ENCODE measurements around the gene NFU1. TPM values are rescaled to one million over a fixed set of nuclear protein-coding genes. Genes with fewer than 3 reads are reported as not detected.
"Not testable (repeated sequence)": the region's sequence is repeated elsewhere in the genome, so short reads cannot be mapped to it uniquely, and the experiment has no call there.

The NFU1 gene
- total RNA-seq, 2 donors from 2014 or later = 40.0 to 61.2 TPM

- Mint-ChIP-seq H3K36me3 (ENCODE audit: insufficient read depth in 2 of 2) (peaks cover 4 to 24% of the 10 kb centered on the region in 2 donors), H3K9me3 (no peaks in the 10 kb centered on the region), H3K4me3 (no peak overlapping the region), H3K4me1 (ENCODE audit: low read depth) (peaks cover 22% of the 10 kb centered on the region), H3K27me3 (ENCODE audit: low read depth) (no peaks in the 10 kb centered on the region), H3K27ac (no peak overlapping the region)
- ATAC-seq (replicated peaks in 1 of 2) (no peak), DNase-seq (no peak)
Measured at GRCh38 chr2:69464575-69464974, 27.3 kb upstream of the NFU1 start.

DNA sequence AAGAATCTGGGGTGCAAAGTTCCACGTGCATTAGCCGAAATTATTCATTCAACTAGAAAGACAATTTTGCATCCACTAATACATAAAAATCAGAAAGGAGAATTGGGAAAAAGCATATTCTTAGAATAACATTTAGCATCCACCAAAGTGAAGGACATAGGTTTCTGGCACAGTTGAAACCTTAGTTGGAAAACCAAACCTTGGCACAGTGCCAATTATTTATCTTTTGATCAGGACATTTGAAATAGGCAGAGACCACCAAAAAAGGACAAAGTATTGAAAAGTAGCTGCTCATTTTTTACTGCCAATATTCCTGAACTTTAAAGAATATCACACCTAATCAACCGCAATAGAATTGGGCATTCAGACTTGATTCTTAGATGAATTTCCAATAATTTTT lies 25.5 kb upstream of the NFU1 start:
- peaks cover 21% of the 10 kb centered on the region for H3K4me1 Mint-ChIP-seq (ENCODE audit: low read depth)
- H3K27ac Mint-ChIP-seq = no peak overlapping the region
- H3K27me3 Mint-ChIP-seq (ENCODE audit: low read depth) = no peaks in the 10 kb centered on the region
- no peak overlapping the region for H3K4me3 Mint-ChIP-seq
- peaks cover 4 to 21% of the 10 kb centered on the region in 2 donors for H3K36me3 Mint-ChIP-seq (ENCODE audit: insufficient read depth in 2 of 2)
- DNase-seq (no peak), ATAC-seq (replicated peaks in 1 of 2) (no peak)
- no peaks in the 10 kb centered on the region for H3K9me3 Mint-ChIP-seq

DNA sequence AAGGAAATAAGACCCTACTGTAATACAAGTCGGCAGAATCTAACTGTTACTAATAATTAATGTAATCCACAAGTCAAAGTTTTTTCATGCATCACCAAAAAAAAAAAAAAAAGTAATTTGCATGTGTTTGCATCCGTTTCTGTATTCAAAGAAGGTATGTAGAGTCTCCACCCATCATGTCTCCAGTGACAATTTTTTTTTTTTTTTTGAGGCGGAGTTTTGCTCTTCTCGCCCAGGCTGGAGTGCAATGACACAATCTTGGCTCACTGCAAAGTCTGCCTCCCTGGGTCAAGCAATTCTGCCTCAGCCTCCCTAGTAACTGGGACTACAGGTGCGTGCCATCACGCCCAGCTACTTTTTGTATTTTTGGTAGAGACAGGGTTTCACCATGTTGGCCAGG lies 24.2 kb upstream of the NFU1 start:
- no peak overlapping the region for H3K27ac Mint-ChIP-seq
- no peak for DNase-seq
- no peak for ATAC-seq (replicated peaks in 1 of 2)
- peaks cover 4 to 20% of the 10 kb centered on the region in 2 donors for H3K36me3 Mint-ChIP-seq (ENCODE audit: insufficient read depth in 2 of 2)
- peaks cover 8% of the 10 kb centered on the region for H3K4me1 Mint-ChIP-seq (ENCODE audit: low read depth)
- no peaks in the 10 kb centered on the region for H3K27me3 Mint-ChIP-seq (ENCODE audit: low read depth)
- H3K9me3 Mint-ChIP-seq = no peaks in the 10 kb centered on the region
- H3K4me3 Mint-ChIP-seq = no peak overlapping the region

GRCh38 chr2:69459936-69460335 lies 22.7 kb upstream of the NFU1 start:
- Mint-ChIP-seq H3K4me3 (no peak overlapping the region), H3K4me1 (ENCODE audit: low read depth) (peaks cover 9% of the 10 kb centered on the region), H3K27ac (no peak overlapping the region), H3K9me3 (no peaks in the 10 kb centered on the region), H3K27me3 (ENCODE audit: low read depth) (no peaks in the 10 kb centered on the region), H3K36me3 (ENCODE audit: insufficient read depth in 2 of 2) (peaks cover 4 to 10% of the 10 kb centered on the region in 2 donors)
- ATAC-seq (replicated peaks in 1 of 2) (no peak), DNase-seq (no peak)

GRCh38 chr2:69456950-69457445 lies 19.8 kb upstream of the NFU1 start:
- ATAC-seq (replicated peaks in 1 of 2) (no peak), DNase-seq (no peak)
- H3K27me3 Mint-ChIP-seq (ENCODE audit: low read depth) = no peaks in the 10 kb centered on the region
- H3K4me1 Mint-ChIP-seq (ENCODE audit: low read depth) = peaks cover 34% of the 10 kb centered on the region
- H3K36me3 Mint-ChIP-seq (ENCODE audit: insufficient read depth in 2 of 2) = peaks cover 3 to 5% of the 10 kb centered on the region in 2 donors
- no peak overlapping the region for H3K27ac Mint-ChIP-seq
- no peaks in the 10 kb centered on the region for H3K9me3 Mint-ChIP-seq
- no peak overlapping the region for H3K4me3 Mint-ChIP-seq

DNA sequence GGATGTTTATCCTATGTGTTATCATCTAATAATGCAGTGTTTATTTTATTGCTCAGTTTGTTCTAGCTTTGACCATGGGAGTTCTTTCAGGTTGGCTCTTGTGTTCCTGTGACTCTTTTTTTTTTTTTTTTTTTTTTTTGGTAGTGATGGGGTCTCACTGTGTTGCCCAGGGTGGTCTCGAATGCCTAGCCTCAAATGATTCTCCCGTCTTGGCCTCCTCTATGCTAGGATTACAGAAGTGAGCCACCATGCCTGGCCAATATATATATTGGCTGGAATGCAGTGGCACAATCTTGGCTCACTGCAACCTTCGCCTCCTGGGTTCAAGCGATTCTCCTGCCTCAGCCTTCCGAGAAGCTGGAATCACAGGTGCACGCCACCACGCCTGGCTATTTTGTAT lies 18.9 kb upstream of the NFU1 start:
- peaks cover 34% of the 10 kb centered on the region for H3K4me1 Mint-ChIP-seq (ENCODE audit: low read depth)
- peaks cover 2 to 3% of the 10 kb centered on the region in 2 donors for H3K36me3 Mint-ChIP-seq (ENCODE audit: insufficient read depth in 2 of 2)
- no peak overlapping the region for H3K4me3 Mint-ChIP-seq
- no peaks in the 10 kb centered on the region for H3K9me3 Mint-ChIP-seq
- H3K27me3 Mint-ChIP-seq (ENCODE audit: low read depth) = no peaks in the 10 kb centered on the region
- H3K27ac Mint-ChIP-seq = no peak overlapping the region
- ATAC-seq (replicated peaks in 1 of 2) (no peak), DNase-seq (no peak)

DNA sequence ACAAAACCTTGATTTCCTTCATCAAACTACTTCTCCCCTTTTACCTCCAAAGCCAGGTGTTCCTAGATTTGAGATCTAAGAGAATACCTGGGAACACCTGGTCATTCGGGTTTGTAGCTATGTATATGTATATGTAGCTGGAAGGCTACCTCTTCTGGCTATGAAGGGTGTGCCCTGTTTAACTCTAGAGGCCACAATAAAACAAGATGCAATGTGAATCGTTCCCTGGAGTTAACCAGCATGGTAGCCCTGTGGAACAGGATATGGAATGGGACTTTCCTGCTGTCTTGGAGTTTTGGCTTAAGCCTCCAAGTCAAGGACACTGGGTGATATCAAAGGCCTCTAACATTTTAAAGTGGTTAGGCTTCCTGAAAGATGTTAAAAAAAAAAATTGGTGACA lies 17.7 kb upstream of the NFU1 start:
- no peak for DNase-seq
- Mint-ChIP-seq H3K4me1 (ENCODE audit: low read depth) (peaks cover 34% of the 10 kb centered on the region), H3K4me3 (no peak overlapping the region), H3K27me3 (ENCODE audit: low read depth) (no peaks in the 10 kb centered on the region), H3K9me3 (no peaks in the 10 kb centered on the region), H3K36me3 (ENCODE audit: insufficient read depth in 2 of 2) (peaks cover 0 to 1% of the 10 kb centered on the region in 2 donors), H3K27ac (no peak overlapping the region)
- no peak for ATAC-seq (replicated peaks in 1 of 2)

GRCh38 chr2:69453475-69454129 lies 16.4 kb upstream of the NFU1 start:
- Mint-ChIP-seq H3K36me3 (ENCODE audit: insufficient read depth in 2 of 2) (no peaks in the 10 kb centered on the region), H3K9me3 (no peaks in the 10 kb centered on the region), H3K27ac (peak overlapping the region; percentile 1), H3K27me3 (ENCODE audit: low read depth) (no peaks in the 10 kb centered on the region), H3K4me3 (peak overlapping the region; percentile 37 to 60), H3K4me1 (ENCODE audit: low read depth) (peaks cover 34% of the 10 kb centered on the region)
- DNase-seq (peak; percentile 46 to 48), ATAC-seq (replicated peaks in 1 of 2) (peak; percentile 93 to 94)

GRCh38 chr2:69452687-69453086 lies 15.5 kb upstream of the NFU1 start:
- ATAC-seq (replicated peaks in 1 of 2) (no peak), DNase-seq (no peak)
- Mint-ChIP-seq H3K4me3 (peak overlapping the region in 1 of 2 donors; percentile 37), H3K4me1 (ENCODE audit: low read depth) (peaks cover 34% of the 10 kb centered on the region), H3K36me3 (ENCODE audit: insufficient read depth in 2 of 2) (peaks cover 0 to 2% of the 10 kb centered on the region in 2 donors), H3K27me3 (ENCODE audit: low read depth) (no peaks in the 10 kb centered on the region), H3K9me3 (no peaks in the 10 kb centered on the region), H3K27ac (no peak overlapping the region)

GRCh38 chr2:69450735-69451416 lies 13.6 kb upstream of the NFU1 start:
- Mint-ChIP-seq H3K4me3 (no peak overlapping the region), H3K27ac (no peak overlapping the region), H3K27me3 (ENCODE audit: low read depth) (no peaks in the 10 kb centered on the region), H3K4me1 (ENCODE audit: low read depth) (peaks cover 34% of the 10 kb centered on the region), H3K36me3 (ENCODE audit: insufficient read depth in 2 of 2) (peaks cover 0 to 2% of the 10 kb centered on the region in 2 donors), H3K9me3 (no peaks in the 10 kb centered on the region)
- DNase-seq (no peak), ATAC-seq (replicated peaks in 1 of 2) (no peak)

- H3K36me3 Mint-ChIP-seq (ENCODE audit: insufficient read depth in 2 of 2) = peaks cover 0 to 2% of the 10 kb centered on the region in 2 donors
- H3K27me3 Mint-ChIP-seq (ENCODE audit: low read depth) = no peaks in the 10 kb centered on the region
- ATAC-seq (replicated peaks in 1 of 2) (no peak), DNase-seq (no peak)
- no peaks in the 10 kb centered on the region for H3K9me3 Mint-ChIP-seq
- no peak overlapping the region for H3K4me3 Mint-ChIP-seq
- H3K4me1 Mint-ChIP-seq (ENCODE audit: low read depth) = peaks cover 27% of the 10 kb centered on the region
- H3K27ac Mint-ChIP-seq = no peak overlapping the region
Measured at GRCh38 chr2:69449906-69450305, 12.7 kb upstream of the NFU1 start.

DNA sequence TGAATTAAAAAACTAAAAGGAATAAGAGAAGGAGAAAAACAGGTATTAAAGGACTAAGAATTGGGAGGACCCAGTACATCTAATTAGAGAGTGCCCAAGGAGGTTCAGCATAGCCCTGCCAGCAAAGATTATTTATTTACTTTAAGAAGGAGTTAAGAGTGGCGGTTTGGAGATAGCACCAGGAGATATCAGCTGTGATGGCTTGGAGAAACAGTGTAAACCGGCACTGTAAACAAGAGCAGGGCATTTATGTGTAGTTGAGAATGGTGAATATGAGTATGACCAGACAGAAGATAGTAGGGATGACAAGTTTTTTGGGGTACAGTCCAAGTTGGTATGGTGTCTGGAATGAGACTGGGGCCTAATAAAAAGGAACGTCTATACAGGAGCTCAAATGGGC lies 6.4 kb upstream of the NFU1 start:
- H3K36me3 Mint-ChIP-seq (ENCODE audit: insufficient read depth in 2 of 2); H3K27ac Mint-ChIP-seq; H3K27me3 Mint-ChIP-seq (ENCODE audit: low read depth); ATAC-seq (replicated peaks in 1 of 2); H3K9me3 Mint-ChIP-seq; H3K4me1 Mint-ChIP-seq (ENCODE audit: low read depth); DNase-seq; H3K4me3 Mint-ChIP-seq: not testable (repeated sequence)

GRCh38 chr2:69439499-69439898 lies 2.3 kb upstream of the NFU1 start:
- H3K4me1 Mint-ChIP-seq (ENCODE audit: low read depth) = peaks cover 36% of the 10 kb centered on the region
- H3K27ac Mint-ChIP-seq; DNase-seq; H3K9me3 Mint-ChIP-seq; H3K36me3 Mint-ChIP-seq (ENCODE audit: insufficient read depth in 2 of 2); ATAC-seq (replicated peaks in 1 of 2); H3K27me3 Mint-ChIP-seq (ENCODE audit: low read depth); H3K4me3 Mint-ChIP-seq: not testable (repeated sequence)

Data from activated T-cell treated with anti-CD3 and anti-CD28 coated beads, Interleukin-2, amount 50 U/mL, for 72 hours (primary cell).